ENCODE measurements around the gene POU6F2.

Gene POU6F2

GRCh38 chr7:39468261-39468660 lies 490.6 kb downstream of the POU6F2 start:
- no peak overlapping the region for H3K56ac ChIP-seq (ENCODE audit: low read length)
- H3K18ac ChIP-seq (ENCODE audit: low read length): no peak overlapping the region
- DNase-seq: no peak
- H3K27me3 ChIP-seq (ENCODE audit: insufficient read depth, low read length, poor library complexity): no peaks in the 10 kb centered on the region
- H3K4me2 ChIP-seq (ENCODE audit: low read length): no peak overlapping the region
- no peak overlapping the region for H4K8ac ChIP-seq (ENCODE audit: low read depth, low read length)
- no peaks in the 10 kb centered on the region for H3K79me1 ChIP-seq (ENCODE audit: low read length)
- H2BK5ac ChIP-seq (ENCODE audit: low read length): no peak overlapping the region
- no peak overlapping the region for H2BK120ac ChIP-seq (ENCODE audit: low read depth, low read length)
- H3K36me3 ChIP-seq (ENCODE audit: control insufficient read depth, insufficient read depth, low read length): no peaks in the 10 kb centered on the region
- no peak overlapping the region for H3K4ac ChIP-seq (ENCODE audit: low read depth, low read length)
- WGBS (ENCODE audit: extremely low coverage, insufficient coverage, low lambda C conversion rate): no CpG with 5 or more reads among the region's 2 CpGs
- H2BK15ac ChIP-seq (replicated peaks; ENCODE audit: low read depth): no peak overlapping the region
- no peak overlapping the region for H3K27ac ChIP-seq (ENCODE audit: low read depth, low read length)
- H3K4me3 ChIP-seq (ENCODE audit: low read length): no peak overlapping the region
- no peak overlapping the region for H4K5ac ChIP-seq (ENCODE audit: low read length)
- no peak overlapping the region for H2AK5ac ChIP-seq (ENCODE audit: low read length)
- no peaks in the 10 kb centered on the region for H3K79me2 ChIP-seq (ENCODE audit: control insufficient read depth, insufficient read depth, low read length)
- H3K9ac ChIP-seq (ENCODE audit: low read length): no peak overlapping the region
- H3K23ac ChIP-seq (ENCODE audit: low read length): no peak overlapping the region
- no peaks in the 10 kb centered on the region for H3K4me1 ChIP-seq (ENCODE audit: control insufficient read depth, low read depth, low read length)

- Histone ChIP-seq H4K5ac (ENCODE audit: low read length) (no peak overlapping the region), H3K56ac (ENCODE audit: low read length) (no peak overlapping the region), H3K4ac (ENCODE audit: low read depth, low read length) (no peak overlapping the region), H3K23ac (ENCODE audit: low read length) (peak overlapping the region; percentile 33), H4K8ac (ENCODE audit: low read depth, low read length) (no peak overlapping the region), H3K27ac (ENCODE audit: low read depth, low read length) (no peak overlapping the region), H3K4me1 (ENCODE audit: control insufficient read depth, low read depth, low read length) (no peaks in the 10 kb centered on the region), H2BK15ac (replicated peaks; ENCODE audit: low read depth) (no peak overlapping the region), H3K27me3 (ENCODE audit: insufficient read depth, low read length, poor library complexity) (no peaks in the 10 kb centered on the region), H3K4me3 (ENCODE audit: low read length) (no peak overlapping the region), H2AK5ac (ENCODE audit: low read length) (no peak overlapping the region), H3K9ac (ENCODE audit: low read length) (no peak overlapping the region), H3K79me2 (ENCODE audit: control insufficient read depth, insufficient read depth, low read length) (no peaks in the 10 kb centered on the region), H3K79me1 (ENCODE audit: low read length) (no peaks in the 10 kb centered on the region), H3K4me2 (ENCODE audit: low read length) (no peak overlapping the region), H3K18ac (ENCODE audit: low read length) (no peak overlapping the region), H2BK5ac (ENCODE audit: low read length) (no peak overlapping the region), H2BK120ac (ENCODE audit: low read depth, low read length) (no peak overlapping the region), H3K36me3 (ENCODE audit: control insufficient read depth, insufficient read depth, low read length) (no peaks in the 10 kb centered on the region)
- WGBS (ENCODE audit: extremely low coverage, insufficient coverage, low lambda C conversion rate): no CpG with 5 or more reads among the region's 7 CpGs
- no peak for DNase-seq
Measured at GRCh38 chr7:39468808-39469374, 491.2 kb downstream of the POU6F2 start.

- Histone ChIP-seq H3K27me3 (ENCODE audit: insufficient read depth, low read length, poor library complexity) (no peaks in the 10 kb centered on the region), H3K23ac (ENCODE audit: low read length) (no peak overlapping the region), H3K79me2 (ENCODE audit: control insufficient read depth, insufficient read depth, low read length) (no peaks in the 10 kb centered on the region), H4K8ac (ENCODE audit: low read depth, low read length) (no peak overlapping the region), H3K56ac (ENCODE audit: low read length) (no peak overlapping the region), H3K27ac (ENCODE audit: low read depth, low read length) (no peak overlapping the region), H3K4me3 (ENCODE audit: low read length) (no peak overlapping the region), H2BK120ac (ENCODE audit: low read depth, low read length) (no peak overlapping the region), H3K36me3 (ENCODE audit: control insufficient read depth, insufficient read depth, low read length) (no peaks in the 10 kb centered on the region), H3K4ac (ENCODE audit: low read depth, low read length) (no peak overlapping the region), H3K18ac (ENCODE audit: low read length) (no peak overlapping the region), H2BK15ac (replicated peaks; ENCODE audit: low read depth) (no peak overlapping the region), H3K4me2 (ENCODE audit: low read length) (no peak overlapping the region), H3K9ac (ENCODE audit: low read length) (no peak overlapping the region), H4K5ac (ENCODE audit: low read length) (no peak overlapping the region), H2BK5ac (ENCODE audit: low read length) (no peak overlapping the region), H3K4me1 (ENCODE audit: control insufficient read depth, low read depth, low read length) (no peaks in the 10 kb centered on the region), H3K79me1 (ENCODE audit: low read length) (no peaks in the 10 kb centered on the region), H2AK5ac (ENCODE audit: low read length) (no peak overlapping the region)
- DNase-seq: no peak
Measured at GRCh38 chr7:39480901-39481300, 503.2 kb downstream of the POU6F2 start.

GRCh38 chr7:39488467-39489393 lies 511.0 kb downstream of the POU6F2 start:
- Histone ChIP-seq H3K18ac (ENCODE audit: low read length) (no peak overlapping the region), H3K27ac (ENCODE audit: low read depth, low read length) (no peak overlapping the region), H3K79me1 (ENCODE audit: low read length) (no peaks in the 10 kb centered on the region), H3K4me3 (ENCODE audit: low read length) (no peak overlapping the region), H2AK5ac (ENCODE audit: low read length) (no peak overlapping the region), H3K4ac (ENCODE audit: low read depth, low read length) (no peak overlapping the region), H3K36me3 (ENCODE audit: control insufficient read depth, insufficient read depth, low read length) (no peaks in the 10 kb centered on the region), H3K4me2 (ENCODE audit: low read length) (no peak overlapping the region), H3K27me3 (ENCODE audit: insufficient read depth, low read length, poor library complexity) (no peaks in the 10 kb centered on the region), H2BK120ac (ENCODE audit: low read depth, low read length) (no peak overlapping the region), H3K9ac (ENCODE audit: low read length) (no peak overlapping the region), H4K8ac (ENCODE audit: low read depth, low read length) (no peak overlapping the region), H3K56ac (ENCODE audit: low read length) (no peak overlapping the region), H3K79me2 (ENCODE audit: control insufficient read depth, insufficient read depth, low read length) (no peaks in the 10 kb centered on the region), H4K5ac (ENCODE audit: low read length) (no peak overlapping the region), H2BK5ac (ENCODE audit: low read length) (no peak overlapping the region), H2BK15ac (replicated peaks; ENCODE audit: low read depth) (no peak overlapping the region), H3K23ac (ENCODE audit: low read length) (no peak overlapping the region), H3K4me1 (ENCODE audit: control insufficient read depth, low read depth, low read length) (no peaks in the 10 kb centered on the region)
- no peak for DNase-seq
- no CpG with 5 or more reads among the region's 7 CpGs for WGBS (ENCODE audit: extremely low coverage, insufficient coverage, low lambda C conversion rate)

GRCh38 chr7:39490296-39490695 lies 512.6 kb downstream of the POU6F2 start:
- Histone ChIP-seq H3K23ac (ENCODE audit: low read length) (no peak overlapping the region), H3K27ac (ENCODE audit: low read depth, low read length) (no peak overlapping the region), H3K4me2 (ENCODE audit: low read length) (no peak overlapping the region), H3K36me3 (ENCODE audit: control insufficient read depth, insufficient read depth, low read length) (no peaks in the 10 kb centered on the region), H4K8ac (ENCODE audit: low read depth, low read length) (no peak overlapping the region), H2AK5ac (ENCODE audit: low read length) (no peak overlapping the region), H2BK5ac (ENCODE audit: low read length) (no peak overlapping the region), H3K79me2 (ENCODE audit: control insufficient read depth, insufficient read depth, low read length) (no peaks in the 10 kb centered on the region), H3K27me3 (ENCODE audit: insufficient read depth, low read length, poor library complexity) (no peaks in the 10 kb centered on the region), H3K56ac (ENCODE audit: low read length) (no peak overlapping the region), H2BK120ac (ENCODE audit: low read depth, low read length) (no peak overlapping the region), H3K4me3 (ENCODE audit: low read length) (no peak overlapping the region), H3K9ac (ENCODE audit: low read length) (no peak overlapping the region), H3K4me1 (ENCODE audit: control insufficient read depth, low read depth, low read length) (no peaks in the 10 kb centered on the region), H3K4ac (ENCODE audit: low read depth, low read length) (no peak overlapping the region), H3K18ac (ENCODE audit: low read length) (no peak overlapping the region), H3K79me1 (ENCODE audit: low read length) (no peaks in the 10 kb centered on the region), H4K5ac (ENCODE audit: low read length) (no peak overlapping the region), H2BK15ac (replicated peaks; ENCODE audit: low read depth) (no peak overlapping the region)
- WGBS (ENCODE audit: extremely low coverage, insufficient coverage, low lambda C conversion rate): no CpG with 5 or more reads among the region's 2 CpGs
- no peak for DNase-seq
